GM18502 (cell line): Measurements from ENCODE around the gene IL36RN.

ENCODE experiments used
- ATAC-seq: cut with Tn5 transposase; IDR thresholded peaks from one replicate; pipeline ENCODE4 v1.9.1; 2021; ENCODE audit warnings: mild to moderate bottlenecking; ENCODE audit not compliant: unreplicated experiment, poor library complexity

IL36RN gene

GRCh38 chr2:113041871-113042270, 17.1 kb upstream of the IL36RN start:
- no peak for ATAC-seq

GRCh38 chr2:113046465-113046864, 12.5 kb upstream of the IL36RN start:
- no peak for ATAC-seq

GRCh38 chr2:113050921-113051895, 7.8 kb upstream of the IL36RN start:
- no peak for ATAC-seq

- ATAC-seq = no peak
Observed at GRCh38 chr2:113052396-113052917, 6.5 kb upstream of the IL36RN start, which contains the start of gene IL36B. Gene IL36B, minus strand, starts transcription at chr2:113052867.

DNA sequence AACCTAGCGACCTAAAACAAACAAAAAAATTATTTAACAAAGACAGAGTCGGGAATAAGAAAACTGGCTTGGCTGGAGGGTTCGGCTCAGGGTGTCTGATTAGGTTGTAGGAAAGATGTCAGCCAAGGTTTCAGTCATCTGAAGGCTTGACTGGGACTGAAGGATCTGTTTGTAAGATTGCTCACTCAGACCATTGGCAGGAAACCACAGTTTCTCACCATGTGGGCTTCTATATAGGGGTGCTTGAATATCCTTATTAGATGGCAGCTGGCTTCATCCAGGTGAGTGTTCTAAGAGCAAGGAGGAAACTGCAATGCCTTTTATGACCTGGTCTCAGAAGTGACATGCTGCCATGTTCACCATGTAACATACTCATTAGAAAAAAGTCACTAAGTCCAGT, 5.3 kb upstream of the IL36RN start:
- no peak for ATAC-seq

DNA sequence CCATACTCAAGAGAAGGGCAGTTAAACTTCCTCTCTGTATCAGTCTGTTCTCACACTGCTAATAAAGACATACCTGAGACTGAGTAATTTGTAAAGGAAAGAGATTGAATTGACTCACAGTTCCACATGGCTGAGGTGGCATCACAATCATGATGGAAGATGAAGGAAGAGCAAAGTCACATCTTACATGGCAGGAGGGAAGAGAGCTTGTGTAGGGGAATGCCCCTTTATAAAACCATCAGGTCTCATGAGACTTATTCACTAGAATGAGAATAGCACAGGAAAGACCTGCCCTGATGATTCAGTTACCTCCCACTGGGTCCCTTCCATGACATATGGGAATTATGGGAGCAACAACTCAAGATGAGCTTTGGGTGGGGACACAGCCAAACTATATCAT, 4.9 kb upstream of the IL36RN start:
- no peak for ATAC-seq

- no peak for ATAC-seq
Observed at GRCh38 chr2:113056521-113056920, 2.5 kb upstream of the IL36RN start.

GRCh38 chr2:113057117-113057516, 1.9 kb upstream of the IL36RN start:
- no peak for ATAC-seq

DNA sequence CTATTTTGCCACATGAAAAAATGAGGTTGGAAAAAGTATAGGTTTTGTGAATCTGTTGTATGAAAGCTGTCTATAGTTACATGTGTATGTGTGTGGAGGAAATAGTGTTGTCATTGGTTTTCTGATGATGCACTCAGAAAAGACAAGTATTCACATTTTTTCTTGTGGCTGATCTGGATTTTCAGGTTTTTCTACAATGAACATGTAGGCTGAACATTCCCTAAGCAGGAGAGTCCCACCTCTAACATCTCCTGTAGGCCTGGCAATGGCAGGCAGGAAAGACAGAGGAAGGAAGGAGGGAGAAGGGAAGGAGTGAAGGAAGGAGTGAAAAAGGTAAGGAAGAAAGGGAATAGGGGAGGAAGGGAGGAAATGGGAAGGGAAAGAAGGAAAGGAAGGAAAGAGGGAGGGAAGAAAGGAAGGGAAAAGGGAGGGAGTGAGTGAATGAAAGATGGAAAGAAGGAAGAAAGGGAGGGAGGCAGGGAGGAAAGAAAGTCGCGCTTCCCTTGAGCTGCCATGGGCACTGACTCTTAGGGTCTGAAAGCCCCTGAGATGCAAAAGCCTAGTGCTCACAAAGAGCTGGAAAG, 495 bp upstream of the IL36RN start:
- ATAC-seq = no peak

DNA sequence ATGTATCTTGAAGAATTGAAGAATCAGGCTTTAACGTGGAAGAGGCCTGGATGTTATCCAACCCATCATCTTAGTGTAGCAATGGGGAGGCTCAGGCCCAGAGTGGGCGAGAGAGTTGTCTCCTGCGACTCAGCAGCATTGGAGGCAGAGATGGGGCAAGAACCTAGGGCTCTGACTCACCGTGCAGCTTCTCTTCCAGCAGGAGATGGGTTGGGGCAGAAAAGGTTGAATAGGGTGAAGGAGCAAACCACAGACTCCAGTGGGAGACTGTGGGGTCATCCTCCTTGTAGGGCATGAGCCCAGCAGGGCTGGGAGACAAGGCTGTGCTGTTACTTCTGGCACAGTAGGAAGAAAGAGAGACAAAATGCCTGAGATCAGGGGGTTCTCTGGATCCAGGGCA, 1.4 kb downstream of the IL36RN start:
- no peak for ATAC-seq

- no peak for ATAC-seq
Observed at GRCh38 chr2:113060796-113061195, 1.8 kb downstream of the IL36RN start.

DNA sequence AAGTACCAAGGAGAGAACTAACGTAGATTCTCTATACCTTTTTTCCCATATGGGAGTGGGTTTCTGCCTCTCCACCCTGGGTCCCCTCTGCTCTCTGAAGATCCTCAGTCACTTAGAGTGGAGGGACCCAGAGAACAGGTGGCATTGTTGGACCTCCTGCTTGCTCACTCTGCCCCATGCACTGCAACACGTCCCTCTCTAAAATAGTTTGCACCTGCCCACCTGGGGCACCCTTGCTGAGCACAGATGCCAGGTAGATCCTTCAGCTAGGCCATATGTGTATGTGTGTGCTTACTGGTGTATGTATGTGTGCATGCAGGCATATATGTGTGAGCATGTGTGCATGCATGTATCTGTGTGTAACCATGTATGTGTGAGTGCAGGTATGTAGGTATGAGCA, 2.2 kb downstream of the IL36RN start:
- no peak for ATAC-seq

DNA sequence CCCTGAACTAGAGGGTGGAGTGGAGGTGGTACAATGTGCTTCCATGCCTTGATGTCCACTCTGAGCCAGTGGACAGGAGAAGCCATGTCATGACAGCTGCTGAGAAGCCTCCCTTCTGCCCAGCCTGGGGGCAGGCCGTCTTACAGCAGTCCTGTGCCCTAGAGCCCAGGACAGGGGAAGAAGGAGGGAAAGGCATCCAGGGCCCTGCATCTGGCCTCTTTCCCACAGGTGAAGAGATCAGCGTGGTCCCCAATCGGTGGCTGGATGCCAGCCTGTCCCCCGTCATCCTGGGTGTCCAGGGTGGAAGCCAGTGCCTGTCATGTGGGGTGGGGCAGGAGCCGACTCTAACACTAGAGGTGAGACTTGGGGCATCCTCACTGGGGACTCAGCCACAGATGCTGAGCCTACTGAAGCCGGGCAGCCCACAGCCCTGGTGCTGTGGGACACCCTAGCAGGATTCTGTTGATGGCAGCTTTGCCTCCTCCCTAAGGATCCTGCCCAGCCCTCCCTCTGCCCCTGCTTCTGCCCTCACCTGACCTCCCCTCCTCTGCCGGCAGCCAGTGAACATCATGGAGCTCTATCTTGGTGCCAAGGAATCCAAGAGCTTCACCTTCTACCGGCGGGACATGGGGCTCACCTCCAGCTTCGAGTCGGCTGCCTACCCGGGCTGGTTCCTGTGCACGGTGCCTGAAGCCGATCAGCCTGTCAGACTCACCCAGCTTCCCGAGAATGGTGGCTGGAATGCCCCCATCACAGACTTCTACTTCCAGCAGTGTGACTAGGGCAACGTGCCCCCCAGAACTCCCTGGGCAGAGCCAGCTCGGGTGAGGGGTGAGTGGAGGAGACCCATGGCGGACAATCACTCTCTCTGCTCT, 3.1 kb downstream of the IL36RN start:
- no peak for ATAC-seq

- no peak for ATAC-seq
Observed at GRCh38 chr2:113064281-113064680, 5.3 kb downstream of the IL36RN start.

DNA sequence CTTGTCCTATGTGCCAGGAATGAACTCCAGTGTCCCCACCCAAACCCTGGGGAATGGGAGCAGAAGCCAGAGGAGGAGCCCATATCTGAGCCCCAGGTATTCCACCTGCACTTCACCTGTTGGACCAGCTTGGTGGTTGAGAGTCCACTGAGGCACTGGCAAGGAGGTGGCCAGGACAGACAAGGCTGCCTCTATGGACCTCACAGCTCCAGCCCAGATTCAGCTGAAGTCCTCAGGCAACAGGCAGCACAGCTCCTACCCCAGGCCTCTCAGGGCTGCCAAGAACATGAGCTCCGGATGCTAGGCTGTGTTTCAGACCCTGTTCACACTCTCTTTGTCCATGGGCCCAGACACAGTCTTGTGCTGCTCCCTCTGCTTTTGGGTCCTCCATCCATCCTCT, 5.9 kb downstream of the IL36RN start:
- ATAC-seq = no peak

- no peak for ATAC-seq
Observed at GRCh38 chr2:113067681-113068080, 8.7 kb downstream of the IL36RN start, which contains the start of gene IL1F10. Gene IL1F10, plus strand, starts transcription at chr2:113067970. Its CDS starts 4,769 bp downstream, at chr2:113072739.

- no peak for ATAC-seq
Observed at GRCh38 chr2:113068249-113068648, 9.3 kb downstream of the IL36RN start.

DNA sequence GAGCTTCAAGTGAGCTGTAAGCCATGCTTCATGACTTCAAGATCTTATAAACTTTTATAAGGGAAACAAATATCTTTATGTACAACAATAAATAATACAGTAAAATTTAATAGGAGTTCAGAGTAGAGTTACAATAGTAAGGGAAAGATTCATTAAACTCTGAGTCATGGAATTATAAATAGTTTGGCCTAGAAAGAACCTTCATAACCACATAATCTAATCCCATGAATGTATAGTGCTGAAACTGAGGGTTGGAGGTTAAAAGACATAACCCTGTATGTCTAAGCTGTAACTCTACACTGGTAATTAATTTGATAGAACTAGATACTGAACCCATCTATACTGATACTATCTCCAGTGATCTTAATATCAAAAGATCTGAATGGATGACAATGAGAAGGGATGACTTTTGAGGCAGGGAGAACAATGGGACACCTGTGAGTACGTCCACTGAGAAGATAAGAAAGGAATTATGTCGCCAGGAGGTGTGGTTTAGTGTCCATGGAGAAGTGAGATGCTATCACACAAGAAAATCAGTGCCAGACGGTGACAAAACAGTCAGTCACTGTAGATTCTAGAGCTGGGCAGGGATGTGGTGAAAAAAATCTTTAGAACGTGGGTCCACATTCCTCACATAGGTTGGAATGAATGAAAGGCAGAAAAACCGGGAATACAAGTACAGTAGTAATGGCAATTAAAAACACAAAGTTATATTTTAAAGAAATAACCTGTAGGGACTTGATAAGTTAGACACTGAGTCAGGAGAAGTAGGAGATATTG, 9.9 kb downstream of the IL36RN start:
- ATAC-seq = no peak
